A673 (cell line): Measurements from ENCODE around the gene CREM. TPM values are rescaled to one million over a fixed set of nuclear protein-coding genes. Genes with fewer than 3 reads are reported as not detected.

ENCODE experiments used
- BruUV-seq: library from RNA; stranded (reverse); fragments of 400-500 nt; replicated peaks from 2 replicates; lab custom pipeline; 2021; lab: Mats Ljungman, UMichigan
- CTCF ChIA-PET: fragments of 300-600 bp; sonication (Branson Sonifier 250); formaldehyde crosslinking; loops from one replicate; lab custom pipeline; 2022; ENCODE audit warnings: antibody characterized with exemption; lab: Charles Lee
- POLR2A ChIA-PET: fragments of 300-600 bp; sonication (Branson Sonifier 250); formaldehyde crosslinking; loops from one replicate; lab custom pipeline; 2022; ENCODE audit warnings: antibody characterized with exemption; ENCODE audit not compliant: low non-redundant PET; lab: Charles Lee
- DNase-seq: peaks from one replicate; pipeline ENCODE4 v3.0.0-alpha.2; 2015; ENCODE audit warnings: low spot score
- H3K27ac ChIP-seq: fragments of 200-600 bp; sonication (generic); 2 replicates; pipeline ENCODE4 v1.5.1; 2016; ENCODE audit warnings: mixed run types, low read depth, mild to moderate bottlenecking, mixed read lengths, antibody characterized with exemption, low read length; ENCODE audit not compliant: poor library complexity, severe bottlenecking
- H3K27me3 ChIP-seq: fragments of 200-600 bp; sonication (generic); replicated peaks from 2 replicates; pipeline ENCODE4 v1.6.1; 2017; ENCODE audit warnings: mixed run types, low read depth, mild to moderate bottlenecking, mixed read lengths, antibody characterized with exemption, low read length; ENCODE audit not compliant: insufficient read depth, poor library complexity
- H3K36me3 ChIP-seq: fragments of 200-600 bp; sonication (generic); 2 replicates; pipeline ENCODE4 v1.6.1; 2016; ENCODE audit warnings: mixed run types, mild to moderate bottlenecking, mixed read lengths, antibody characterized with exemption, low read length; ENCODE audit not compliant: insufficient read depth, poor library complexity, severe bottlenecking
- H3K4me1 ChIP-seq: fragments of 200-600 bp; sonication (generic); 2 replicates; pipeline ENCODE4 v1.6.1; 2017; ENCODE audit warnings: mixed run types, mild to moderate bottlenecking, mixed read lengths, antibody characterized with exemption, low read length; ENCODE audit not compliant: insufficient read depth, poor library complexity, severe bottlenecking
- H3K4me3 ChIP-seq: fragments of 200-600 bp; sonication (generic); 2 replicates; pipeline ENCODE4 v1.5.1; 2016; ENCODE audit warnings: low read depth, mixed run types, mild to moderate bottlenecking, mixed read lengths, low read length; ENCODE audit not compliant: poor library complexity, severe bottlenecking
- H3K9me3 ChIP-seq: fragments of 200-600 bp; sonication (generic); 2 replicates; pipeline ENCODE4 v1.6.1; 2016; ENCODE audit warnings: mixed run types, low read depth, mild to moderate bottlenecking, mixed read lengths, antibody characterized with exemption, low read length; ENCODE audit not compliant: poor library complexity, severe bottlenecking
- EZH2 ChIP-seq: fragments of 200-600 bp; sonication (generic); IDR thresholded peaks from 2 replicates; pipeline ENCODE4 v1.6.1; 2017; ENCODE audit warnings: borderline replicate concordance, low read depth, mild to moderate bottlenecking, mixed read lengths, antibody characterized with exemption, low read length; ENCODE audit not compliant: poor library complexity, severe bottlenecking
- intact Hi-C: fragments of 100-400 bp; cut with micrococcal nuclease; formaldehyde crosslinking; loops from one replicate; pipeline ENCODE4 v1.10.0; 2022; ENCODE audit not compliant: unreplicated experiment
- total RNA-seq: library from RNA; stranded (reverse); gene quantifications from 2 replicates; pipeline ENCODE4 v1.2.3, GENCODE V29; 2021
- TF ChIP-seq, protein P1 (sequence below): fragments of 300-800, 200-600 bp; sonication (generic); conservative IDR thresholded peaks from 2 replicates; pipeline ENCODE4 v1.5.1; 2017; ENCODE audit warnings: low read depth, mild to moderate bottlenecking, antibody characterized with exemption, low read length, moderate library complexity, mixed read lengths

CREM gene
- total RNA-seq, 1 experiment from 2014 or later, result 66.3 TPM

DNA sequence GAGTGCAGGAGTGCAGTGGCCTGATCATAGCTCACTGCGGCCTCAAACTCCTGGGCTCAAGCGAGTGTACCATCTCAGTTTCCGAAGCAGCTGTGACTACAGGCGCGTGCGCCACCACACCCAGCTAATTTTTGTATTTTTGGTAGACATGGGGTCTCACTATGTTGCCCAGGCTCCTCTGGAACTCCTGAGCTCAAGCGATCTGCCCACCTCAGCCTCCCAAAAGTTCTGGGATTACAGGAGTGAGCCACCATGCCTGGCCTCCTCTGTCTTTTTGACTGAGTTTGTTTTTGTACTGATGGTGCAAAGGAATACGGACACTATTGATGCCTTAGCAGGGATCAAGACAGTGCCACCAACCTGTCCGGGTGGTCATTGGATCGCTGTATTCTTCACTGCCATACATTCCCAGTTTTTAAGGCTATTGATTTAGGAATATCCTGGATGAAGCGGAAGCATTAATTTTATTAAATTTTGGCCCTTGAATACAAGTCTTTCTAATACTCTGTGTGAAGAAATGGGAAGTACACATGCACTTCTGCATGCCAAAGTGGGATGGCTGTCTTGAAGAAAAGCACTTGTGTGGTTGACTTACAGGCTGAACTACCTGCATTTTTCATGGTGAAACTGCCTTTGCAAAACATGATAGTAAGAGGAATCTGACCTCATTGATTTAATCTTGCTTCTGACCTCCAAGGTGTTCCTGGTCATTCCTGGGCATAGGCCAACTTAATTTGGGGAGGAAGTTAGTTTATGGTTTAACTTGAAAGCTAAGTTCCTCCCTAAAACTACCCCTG, 34.5 kb upstream of the CREM start:
- POLR2A ChIA-PET, result no interaction called here
- Histone ChIP-seq H3K4me3 (no peak overlapping the region), H3K9me3 (no peaks in the 10 kb centered on the region), H3K36me3 (no peaks in the 10 kb centered on the region), H3K4me1 (peaks cover 9% of the 10 kb centered on the region), H3K27ac (no peak overlapping the region), H3K27me3 (no peaks in the 10 kb centered on the region)
- BruUV-seq, result no TSS peak
- TF ChIP-seq EZH2, result no peak
- TF ChIP-seq, protein P1, sequence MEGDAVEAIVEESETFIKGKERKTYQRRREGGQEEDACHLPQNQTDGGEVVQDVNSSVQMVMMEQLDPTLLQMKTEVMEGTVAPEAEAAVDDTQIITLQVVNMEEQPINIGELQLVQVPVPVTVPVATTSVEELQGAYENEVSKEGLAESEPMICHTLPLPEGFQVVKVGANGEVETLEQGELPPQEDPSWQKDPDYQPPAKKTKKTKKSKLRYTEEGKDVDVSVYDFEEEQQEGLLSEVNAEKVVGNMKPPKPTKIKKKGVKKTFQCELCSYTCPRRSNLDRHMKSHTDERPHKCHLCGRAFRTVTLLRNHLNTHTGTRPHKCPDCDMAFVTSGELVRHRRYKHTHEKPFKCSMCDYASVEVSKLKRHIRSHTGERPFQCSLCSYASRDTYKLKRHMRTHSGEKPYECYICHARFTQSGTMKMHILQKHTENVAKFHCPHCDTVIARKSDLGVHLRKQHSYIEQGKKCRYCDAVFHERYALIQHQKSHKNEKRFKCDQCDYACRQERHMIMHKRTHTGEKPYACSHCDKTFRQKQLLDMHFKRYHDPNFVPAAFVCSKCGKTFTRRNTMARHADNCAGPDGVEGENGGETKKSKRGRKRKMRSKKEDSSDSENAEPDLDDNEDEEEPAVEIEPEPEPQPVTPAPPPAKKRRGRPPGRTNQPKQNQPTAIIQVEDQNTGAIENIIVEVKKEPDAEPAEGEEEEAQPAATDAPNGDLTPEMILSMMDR, result no peak
- no peak for DNase-seq
- intact Hi-C loops, result no loop called here
- CTCF ChIA-PET, result no interaction called here

DNA sequence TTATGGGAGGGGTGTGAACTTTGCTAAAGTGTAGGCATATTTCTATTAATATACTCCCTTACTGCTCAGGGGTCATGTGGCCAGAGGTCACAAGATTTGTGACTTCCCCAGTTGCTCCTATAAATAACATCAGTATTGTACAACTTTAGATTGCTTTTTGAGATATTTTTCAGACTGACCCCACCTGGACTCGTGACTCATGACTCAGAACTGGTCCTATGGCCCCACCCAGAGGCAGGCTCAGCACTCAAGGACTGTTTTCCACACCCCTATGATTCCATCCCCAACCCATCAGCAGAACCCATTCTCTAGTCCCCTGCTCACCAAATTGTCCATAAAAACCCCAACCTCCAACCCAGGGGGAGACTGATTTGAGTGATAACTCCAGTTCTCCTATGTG, 33.8 kb upstream of the CREM start:
- intact Hi-C loops, result no loop called here
- Histone ChIP-seq H3K9me3 (no peaks in the 10 kb centered on the region), H3K36me3 (no peaks in the 10 kb centered on the region), H3K27me3 (no peaks in the 10 kb centered on the region), H3K27ac (no peak overlapping the region), H3K4me3 (no peak overlapping the region), H3K4me1 (peaks cover 9% of the 10 kb centered on the region)
- CTCF ChIA-PET, result no interaction called here
- POLR2A ChIA-PET, result no interaction called here
- TF ChIP-seq EZH2, result no peak
- TF ChIP-seq, protein P1, result no peak
- BruUV-seq, result no TSS peak
- no peak for DNase-seq

DNA sequence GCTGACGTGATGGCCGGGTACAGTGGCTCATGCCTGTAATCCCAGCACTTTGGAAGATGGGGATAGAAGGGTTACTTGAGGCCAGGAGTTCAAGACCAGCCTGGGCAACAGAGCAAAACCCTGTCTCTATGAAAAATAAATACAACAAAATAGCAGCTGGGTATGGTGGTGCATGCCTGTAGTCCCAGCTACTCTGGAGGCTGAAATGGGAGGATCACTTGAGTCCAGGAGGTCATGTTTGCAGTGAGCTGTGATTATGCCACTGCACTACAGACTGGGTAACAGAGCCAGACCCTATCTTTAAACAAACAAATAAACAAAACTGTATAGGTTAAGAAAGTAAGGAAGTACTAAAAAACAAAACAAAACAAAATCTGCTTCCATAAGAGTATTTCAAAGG, 30.3 kb upstream of the CREM start:
- intact Hi-C loops, result no loop called here
- Histone ChIP-seq H3K9me3 (no peaks in the 10 kb centered on the region), H3K36me3 (no peaks in the 10 kb centered on the region), H3K4me3 (no peak overlapping the region), H3K27ac (no peak overlapping the region), H3K27me3 (no peaks in the 10 kb centered on the region), H3K4me1 (no peaks in the 10 kb centered on the region)
- ChIA-PET CTCF (no interaction called here), POLR2A (no interaction called here)
- DNase-seq, result no peak
- TF ChIP-seq, protein P1, result no peak
- no peak for TF ChIP-seq EZH2
- BruUV-seq, result no TSS peak
